ENCODE results near the gene FLNC. TPM values are rescaled to one million over a fixed set of nuclear protein-coding genes. Genes with fewer than 3 reads are reported as not detected.

FLNC gene
- total and polyA plus RNA-seq, 2 donors (not counting 1 experiment from before 2014, with no cell fraction given) = 0.01 TPM; not detected in 1

DNA sequence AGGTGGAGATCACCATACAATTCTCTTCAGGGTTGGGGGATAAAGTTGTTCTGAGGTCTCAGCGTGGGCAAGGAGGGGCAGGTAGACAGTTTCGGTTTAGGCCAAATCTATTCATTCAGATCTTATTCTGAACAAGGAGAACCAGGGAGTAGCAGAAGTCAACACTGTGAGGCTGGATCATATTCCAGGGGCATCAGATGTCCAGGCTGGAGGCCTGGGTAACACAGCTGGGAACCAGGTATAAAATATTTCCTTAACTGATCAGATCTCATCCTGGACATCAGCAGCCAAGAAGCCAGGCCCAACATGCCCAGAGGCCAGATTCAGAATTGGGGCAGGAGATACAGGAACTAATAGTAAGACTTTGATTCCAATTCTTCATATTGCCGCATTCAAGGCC is 19.2 kb upstream of the FLNC start:
- no peak for DNase-seq
- Mint-ChIP-seq H3K9me3 (ENCODE audit: insufficient read depth) (no peaks in the 10 kb centered on the region), H3K27me3 (no peaks in the 10 kb centered on the region), H3K27ac (no peak overlapping the region), H3K4me1 (no peaks in the 10 kb centered on the region), H3K4me3 (no peak overlapping the region)
- H2AFZ ChIP-seq (ENCODE audit: insufficient read depth, low read depth, low read length, poor library complexity, severe bottlenecking) = no peak overlapping the region
- H3K4me2 ChIP-seq (replicated peaks; ENCODE audit: low read depth, low read length, poor library complexity, severe bottlenecking) = no peak overlapping the region
- H3K27ac ChIP-seq (ENCODE audit: low read length in 2 of 2) = no peak overlapping the region
- H3K36me3 ChIP-seq (replicated peaks in 1 of 2; ENCODE audit: control extremely low read depth in 1 of 2, control insufficient read depth in 1 of 2, extremely low read depth in 1 of 2, insufficient read depth in 2 of 2, low read length in 1 of 2) = no peaks in the 10 kb centered on the region
- CTCF ChIA-PET = no interaction called here
- H3K9ac ChIP-seq (ENCODE audit: low read length) = no peak overlapping the region
- ATAC-seq (ENCODE audit: low read depth) = no peak
- WGBS (ENCODE audit: insufficient coverage) = 100% methylated on average over 1 of the region's 3 CpGs
- no peaks in the 10 kb centered on the region for H3K9me3 ChIP-seq (ENCODE audit: control extremely low read depth in 1 of 3, control insufficient read depth in 2 of 3, insufficient read depth in 1 of 3, low read length in 2 of 3)
- H3K79me2 ChIP-seq (ENCODE audit: control insufficient read depth, insufficient read depth, low read length) = no peaks in the 10 kb centered on the region
- TF ChIP-seq, protein P1, sequence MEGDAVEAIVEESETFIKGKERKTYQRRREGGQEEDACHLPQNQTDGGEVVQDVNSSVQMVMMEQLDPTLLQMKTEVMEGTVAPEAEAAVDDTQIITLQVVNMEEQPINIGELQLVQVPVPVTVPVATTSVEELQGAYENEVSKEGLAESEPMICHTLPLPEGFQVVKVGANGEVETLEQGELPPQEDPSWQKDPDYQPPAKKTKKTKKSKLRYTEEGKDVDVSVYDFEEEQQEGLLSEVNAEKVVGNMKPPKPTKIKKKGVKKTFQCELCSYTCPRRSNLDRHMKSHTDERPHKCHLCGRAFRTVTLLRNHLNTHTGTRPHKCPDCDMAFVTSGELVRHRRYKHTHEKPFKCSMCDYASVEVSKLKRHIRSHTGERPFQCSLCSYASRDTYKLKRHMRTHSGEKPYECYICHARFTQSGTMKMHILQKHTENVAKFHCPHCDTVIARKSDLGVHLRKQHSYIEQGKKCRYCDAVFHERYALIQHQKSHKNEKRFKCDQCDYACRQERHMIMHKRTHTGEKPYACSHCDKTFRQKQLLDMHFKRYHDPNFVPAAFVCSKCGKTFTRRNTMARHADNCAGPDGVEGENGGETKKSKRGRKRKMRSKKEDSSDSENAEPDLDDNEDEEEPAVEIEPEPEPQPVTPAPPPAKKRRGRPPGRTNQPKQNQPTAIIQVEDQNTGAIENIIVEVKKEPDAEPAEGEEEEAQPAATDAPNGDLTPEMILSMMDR (IDR thresholded peaks at IDR 0.05) = no peak
- no peak for TF ChIP-seq EZH2 (IDR thresholded peaks at IDR 0.05; ENCODE audit: borderline replicate concordance, insufficient read depth, low read depth, low read length, poor library complexity, severe bottlenecking)
- no peak overlapping the region for H3K4me3 ChIP-seq (ENCODE audit: control extremely low read depth in 1 of 5, extremely low read depth in 1 of 5, insufficient read depth in 1 of 5, low read depth in 2 of 5, low read length in 4 of 5)
- intact Hi-C loops (cut with micrococcal nuclease) = no loop called here
- POLR2A ChIA-PET = no interaction called here
- no peaks in the 10 kb centered on the region for H4K20me1 ChIP-seq (ENCODE audit: control insufficient read depth, insufficient read depth, low read length, poor library complexity, severe bottlenecking)
- H3K4me1 ChIP-seq (ENCODE audit: control insufficient read depth in 2 of 2, insufficient read depth in 2 of 2, low read length in 2 of 2) = no peaks in the 10 kb centered on the region
- H3K27me3 ChIP-seq (replicated peaks in 1 of 4; ENCODE audit: control extremely low read depth in 1 of 4, control insufficient read depth in 3 of 4, insufficient read depth in 4 of 4, low read length in 3 of 4) = no peaks in the 10 kb centered on the region

DNA sequence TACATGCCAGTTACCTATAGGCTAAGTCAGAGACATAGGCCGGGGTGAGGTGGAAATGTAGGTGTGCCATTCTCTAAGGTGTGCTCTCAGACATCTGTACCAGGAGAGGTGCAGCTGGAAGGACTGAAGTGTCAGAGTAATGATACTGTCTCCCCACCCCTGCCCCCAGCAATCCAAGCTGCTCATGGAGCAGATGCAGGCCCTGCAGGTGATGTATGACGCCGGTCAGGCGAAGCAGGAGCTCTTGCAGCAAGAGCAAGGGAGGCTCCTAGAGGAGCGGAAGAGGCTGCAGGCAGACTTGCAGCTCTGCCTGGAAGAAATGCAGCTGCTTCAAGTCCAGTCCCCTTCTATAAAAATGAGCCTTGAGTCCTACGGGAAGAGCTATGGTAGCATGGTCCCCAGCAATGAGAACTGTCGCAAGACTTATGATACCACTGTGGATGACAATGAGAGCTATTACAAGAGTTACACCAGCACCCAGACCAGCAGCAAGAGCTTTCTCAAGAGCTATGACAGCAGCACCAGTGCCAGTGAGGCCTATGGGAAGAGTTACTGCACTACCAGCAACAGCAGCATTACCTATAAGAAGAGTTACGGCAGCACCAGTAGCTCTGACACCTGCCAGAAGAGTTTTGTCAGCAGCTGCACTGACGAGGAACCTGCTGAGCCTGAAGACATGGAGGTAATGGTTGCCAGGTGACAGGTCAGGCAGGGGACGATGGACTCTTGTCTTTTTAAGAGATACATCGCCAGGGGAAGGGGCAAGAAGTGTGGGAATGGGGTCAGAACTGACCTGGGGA is 18.4 kb upstream of the FLNC start:
- DNase-seq = no peak
- no peak overlapping the region for H2AFZ ChIP-seq (ENCODE audit: insufficient read depth, low read depth, low read length, poor library complexity, severe bottlenecking)
- Mint-ChIP-seq H3K9me3 (ENCODE audit: insufficient read depth) (no peaks in the 10 kb centered on the region), H3K27ac (no peak overlapping the region), H3K27me3 (no peaks in the 10 kb centered on the region), H3K4me1 (no peaks in the 10 kb centered on the region), H3K4me3 (no peak overlapping the region)
- intact Hi-C loops (cut with micrococcal nuclease) = no loop called here
- H3K27me3 ChIP-seq (replicated peaks in 1 of 4; ENCODE audit: control extremely low read depth in 1 of 4, control insufficient read depth in 3 of 4, insufficient read depth in 4 of 4, low read length in 3 of 4) = no peaks in the 10 kb centered on the region
- no peak overlapping the region for H3K4me3 ChIP-seq (ENCODE audit: control extremely low read depth in 1 of 5, extremely low read depth in 1 of 5, insufficient read depth in 1 of 5, low read depth in 2 of 5, low read length in 4 of 5)
- ChIA-PET CTCF (no interaction called here), POLR2A (no interaction called here)
- H3K9ac ChIP-seq (ENCODE audit: low read length) = no peak overlapping the region
- H3K36me3 ChIP-seq (replicated peaks in 1 of 2; ENCODE audit: control extremely low read depth in 1 of 2, control insufficient read depth in 1 of 2, extremely low read depth in 1 of 2, insufficient read depth in 2 of 2, low read length in 1 of 2) = no peaks in the 10 kb centered on the region
- no peak for ATAC-seq (ENCODE audit: low read depth)
- H3K27ac ChIP-seq (ENCODE audit: low read length in 2 of 2) = no peak overlapping the region
- H3K79me2 ChIP-seq (ENCODE audit: control insufficient read depth, insufficient read depth, low read length) = no peaks in the 10 kb centered on the region
- H4K20me1 ChIP-seq (ENCODE audit: control insufficient read depth, insufficient read depth, low read length, poor library complexity, severe bottlenecking) = no peaks in the 10 kb centered on the region
- no peaks in the 10 kb centered on the region for H3K4me1 ChIP-seq (ENCODE audit: control insufficient read depth in 2 of 2, insufficient read depth in 2 of 2, low read length in 2 of 2)
- H3K4me2 ChIP-seq (replicated peaks; ENCODE audit: low read depth, low read length, poor library complexity, severe bottlenecking) = no peak overlapping the region
- H3K9me3 ChIP-seq (ENCODE audit: control extremely low read depth in 1 of 3, control insufficient read depth in 2 of 3, insufficient read depth in 1 of 3, low read length in 2 of 3) = no peaks in the 10 kb centered on the region
- TF ChIP-seq, protein P1 (IDR thresholded peaks at IDR 0.05) = no peak
- no peak for TF ChIP-seq EZH2 (IDR thresholded peaks at IDR 0.05; ENCODE audit: borderline replicate concordance, insufficient read depth, low read depth, low read length, poor library complexity, severe bottlenecking)
- 93% methylated on average over 9 of the region's 11 CpGs for WGBS (ENCODE audit: insufficient coverage)

All from B cell (primary cell).